ENCODE measurements around the gene YIPF3. TPM values are rescaled to one million over a fixed set of nuclear protein-coding genes. Genes with fewer than 3 reads are reported as not detected.

The YIPF3 gene
- 78.0 and 95.0 TPM in 2 replicates for total RNA-seq

GRCh38 chr6:43516697-43517504 lies at the start of gene YIPF3, which contains the start of gene POLR1C:
TSS of gene YIPF3 (minus strand) at chr6:43516926. CDS start at chr6:43516807, 119 bp downstream.
TSS of gene POLR1C (plus strand) at chr6:43517089. CDS start at chr6:43517110, 21 bp downstream.

GRCh38 chr6:43509984-43510826 lies 6.5 kb downstream of the YIPF3 start, which contains the start of gene LRRC73:
TSS of gene LRRC73 (minus strand) at chr6:43510346. CDS start at chr6:43509785, 561 bp downstream.

GRCh38 chr6:43477235-43478007 lies 39.3 kb downstream of the YIPF3 start, which contains the start of gene TJAP1:
TSS of gene TJAP1 (plus strand) at chr6:43477570. CDS start at chr6:43499002, 21,432 bp downstream.

Other genes with a start within 250 kb of the YIPF3 start
- gene SLC22A7, start 218.7 kb downstream of the YIPF3 start, total RNA-seq, result not detected in 2 replicates
- not detected in 2 replicates for gene CRIP3, start 208.1 kb downstream of the YIPF3 start, total RNA-seq
- gene ZNF318, start 147.3 kb downstream of the YIPF3 start, total RNA-seq, result 3.9 and 5.8 TPM in 2 replicates
- 14.4 and 18.8 TPM in 2 replicates for gene ABCC10, start 89.4 kb downstream of the YIPF3 start, total RNA-seq
- gene DLK2, start 61.4 kb downstream of the YIPF3 start, total RNA-seq, result 0.19 and 0.28 TPM in 2 replicates
- gene TJAP1, start 39.4 kb downstream of the YIPF3 start, total RNA-seq, result 7.6 and 9.0 TPM in 2 replicates
- 0.19 and 0.56 TPM in 2 replicates for gene LRRC73, start 6.6 kb downstream of the YIPF3 start, total RNA-seq
- gene POLR1C, start 163 bp upstream of the YIPF3 start, total RNA-seq, result 24.0 and 39.5 TPM in 2 replicates
- 21.4 and 28.8 TPM in 2 replicates for gene XPO5, start 59.1 kb upstream of the YIPF3 start, total RNA-seq
- gene POLH, start 59.3 kb upstream of the YIPF3 start, total RNA-seq, result 27.9 and 31.6 TPM in 2 replicates
- 38.0 and 59.8 TPM in 2 replicates for gene GTPBP2, start 112.3 kb upstream of the YIPF3 start, total RNA-seq
- gene MAD2L1BP, start 118.9 kb upstream of the YIPF3 start, total RNA-seq, result 38.0 and 48.5 TPM in 2 replicates
- 0.58 and 0.85 TPM in 2 replicates for gene RSPH9, start 128.1 kb upstream of the YIPF3 start, total RNA-seq
- gene MRPS18A, start 170.9 kb upstream of the YIPF3 start, total RNA-seq, result 27.3 and 43.5 TPM in 2 replicates